NCI-H524 (cell line): ENCODE results near the gene GPATCH4.

Experiments used
- DNase-seq, 2 experiments: peaks; one replicate each; lab custom pipeline; 2025; lab: John Stamatoyannopoulos, UW

Gene GPATCH4

DNA sequence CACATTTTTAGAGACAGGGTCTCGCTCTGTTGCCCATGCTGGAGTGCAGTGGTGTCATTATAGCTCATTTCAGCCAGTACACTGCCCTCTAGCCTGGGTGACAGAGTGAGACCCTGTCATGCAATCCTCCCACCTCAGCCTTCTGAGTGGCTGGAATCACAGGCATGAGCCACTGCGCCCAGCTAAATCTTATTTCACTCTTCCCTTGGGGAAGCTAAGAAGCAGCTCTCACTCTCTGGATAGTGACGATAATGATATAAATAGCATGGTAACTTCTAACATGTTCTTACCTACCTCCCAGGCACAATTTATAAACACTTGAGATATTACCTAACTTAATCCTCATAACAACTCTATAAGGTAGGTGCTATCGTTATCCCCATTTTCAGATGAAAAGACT lies 53.8 kb downstream of the GPATCH4 start:
- DNase-seq, result no peak

DNA sequence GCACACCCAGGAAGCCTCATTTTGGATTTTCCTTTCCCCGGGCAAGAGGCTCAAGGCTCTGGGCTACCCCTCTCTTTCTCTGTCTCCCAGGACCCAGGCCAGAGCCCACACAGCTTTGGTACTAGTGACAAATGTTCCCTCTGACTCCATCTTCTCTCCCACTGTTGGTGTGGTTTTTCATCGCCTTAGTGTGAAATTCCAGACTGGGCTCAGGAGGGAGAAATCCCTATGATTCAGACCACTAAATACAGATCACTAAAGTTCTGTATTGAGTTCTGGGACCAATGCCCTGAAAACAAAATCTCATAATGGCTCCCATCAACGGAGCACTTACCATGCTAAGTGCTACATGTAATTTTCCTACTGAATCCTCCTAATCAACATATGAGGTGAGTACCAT lies 55.0 kb downstream of the GPATCH4 start:
- DNase-seq, result no peak

DNA sequence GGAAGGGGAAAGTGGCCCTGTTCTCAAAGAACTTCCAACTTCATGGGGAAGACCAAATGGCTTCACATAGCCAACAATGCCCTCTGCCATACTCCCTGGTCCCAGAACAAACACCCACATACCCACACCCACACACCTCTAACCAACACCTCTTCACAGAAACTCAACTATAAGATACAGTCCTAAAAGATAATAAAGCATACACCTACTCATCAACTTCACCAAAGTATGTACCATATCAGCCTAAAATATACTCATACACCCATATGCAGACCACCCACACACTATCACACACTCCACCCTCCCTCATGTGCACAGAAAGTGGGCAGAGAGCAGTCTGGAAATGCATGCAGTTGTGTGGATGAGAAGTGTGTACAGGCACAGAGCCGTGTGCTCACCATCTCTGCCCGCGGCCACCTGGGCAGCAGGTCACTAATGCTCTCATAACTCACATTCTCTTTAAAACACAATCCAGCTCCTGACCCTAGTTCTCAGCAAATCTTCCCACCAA lies 56.6 kb downstream of the GPATCH4 start:
- DNase-seq, result no peak
